Measurements from ENCODE around the gene CXCL16.

DNA sequence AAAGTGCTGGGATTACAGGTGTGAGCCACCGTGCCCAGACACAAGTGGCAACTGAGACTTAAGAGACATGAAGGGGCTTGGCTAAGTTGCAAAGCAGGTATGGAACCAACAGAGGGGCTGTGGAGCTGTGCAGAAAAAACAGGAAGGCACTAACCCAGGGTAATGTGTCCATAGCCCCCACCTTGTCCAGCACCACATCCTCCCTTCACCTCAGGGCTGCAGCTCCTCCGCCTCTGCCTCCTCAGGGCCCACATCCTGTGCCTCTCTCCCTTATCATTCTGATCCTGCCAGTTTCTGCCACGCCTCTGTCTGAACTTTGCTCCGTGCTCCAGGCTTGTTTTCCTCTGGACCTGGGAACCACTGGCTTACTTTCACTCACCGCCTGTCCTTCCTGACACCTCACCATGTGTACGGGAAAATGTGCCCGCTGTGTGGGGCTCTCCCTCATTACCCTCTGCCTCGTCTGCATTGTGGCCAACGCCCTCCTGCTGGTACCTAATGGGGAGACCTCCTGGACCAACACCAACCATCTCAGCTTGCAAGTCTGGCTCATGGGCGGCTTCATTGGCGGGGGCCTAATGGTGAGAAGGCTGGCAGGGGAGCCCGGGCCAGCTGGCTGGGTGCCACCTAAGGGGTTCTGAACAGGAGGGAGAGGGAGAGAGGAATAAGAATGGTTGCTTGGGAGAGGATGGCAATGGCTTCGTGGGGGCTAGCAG lies 31.9 kb upstream of the CXCL16 start, which contains the start of gene TM4SF5:
- TF ChIP-seq CTCF (IDR thresholded peaks at IDR 0.05) (no peak), EZH2 (IDR thresholded peaks at IDR 0.05) (no peak), EZH2phosphoT487 (IDR thresholded peaks at IDR 0.05) (no peak)

Measured in neural progenitor cell (in vitro differentiated cells).